GM21367 (cell line): Measurements from ENCODE around the gene GFI1.

Experiments used
- ATAC-seq: cut with Tn5 transposase; IDR thresholded peaks from one replicate; pipeline ENCODE4 v1.9.1; 2021; ENCODE audit not compliant: unreplicated experiment

The GFI1 gene

DNA sequence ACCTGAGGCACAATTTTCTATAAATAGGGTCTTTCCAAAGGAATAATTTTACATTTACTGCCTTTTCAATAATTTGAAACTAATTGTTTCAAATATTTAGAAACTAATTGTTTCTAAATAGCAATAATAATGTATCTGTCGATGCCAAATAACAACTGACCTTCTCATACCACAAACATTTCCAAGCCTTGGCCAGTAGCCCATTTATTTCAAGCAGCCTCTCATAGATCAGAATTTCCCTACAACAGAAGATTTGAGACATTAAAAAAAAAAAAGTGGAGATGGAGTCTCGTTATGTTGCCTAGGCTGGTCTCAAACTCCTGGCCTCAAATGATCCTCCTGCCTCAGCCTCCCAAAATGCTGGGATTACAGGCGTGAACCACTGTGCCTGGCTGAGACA is 2.1 kb upstream of the GFI1 start:
- no peak for ATAC-seq

DNA sequence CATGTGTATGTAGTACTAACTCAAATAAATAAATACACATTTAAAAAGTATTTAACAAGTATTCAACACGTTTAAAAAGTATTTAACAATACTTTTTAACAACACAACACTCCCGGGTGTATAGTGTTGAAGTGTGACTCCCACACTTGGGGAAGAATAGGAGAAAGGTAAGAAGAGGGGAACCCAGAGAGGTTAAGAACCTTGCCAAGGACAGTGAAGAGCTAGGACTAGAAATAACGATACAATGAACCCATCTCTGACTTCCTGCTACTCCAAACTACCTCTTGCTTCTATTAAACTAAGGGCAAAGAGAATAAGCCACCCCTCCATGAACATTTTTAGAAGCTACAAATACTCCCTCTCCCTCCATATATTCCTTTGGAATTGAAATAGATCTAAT is 1.7 kb upstream of the GFI1 start:
- ATAC-seq: no peak

DNA sequence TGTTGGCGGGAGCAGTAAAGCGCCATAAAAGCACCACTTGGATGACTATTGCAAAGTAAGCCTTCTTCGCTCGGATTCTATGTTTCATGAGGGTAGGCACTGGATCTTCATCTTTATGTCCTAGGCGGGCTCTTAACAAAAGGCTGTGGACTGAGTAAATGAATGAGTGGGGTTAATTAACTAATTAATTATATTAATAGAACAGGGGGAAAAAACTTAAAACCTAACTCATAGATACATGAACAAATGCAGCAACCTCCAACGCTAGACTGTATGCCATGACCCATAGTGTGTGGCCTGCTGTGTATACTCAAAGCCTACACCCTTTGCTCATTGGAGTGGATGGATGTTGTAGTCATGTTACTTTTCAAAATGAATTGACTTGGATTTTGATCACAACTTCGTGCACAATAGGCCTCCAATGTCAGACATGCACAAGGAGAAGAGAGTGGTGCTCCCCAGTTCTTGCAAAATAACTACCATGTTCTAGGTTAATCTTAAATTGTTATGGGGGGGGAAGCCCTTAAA is 417 bp upstream of the GFI1 start:
- ATAC-seq: no peak

DNA sequence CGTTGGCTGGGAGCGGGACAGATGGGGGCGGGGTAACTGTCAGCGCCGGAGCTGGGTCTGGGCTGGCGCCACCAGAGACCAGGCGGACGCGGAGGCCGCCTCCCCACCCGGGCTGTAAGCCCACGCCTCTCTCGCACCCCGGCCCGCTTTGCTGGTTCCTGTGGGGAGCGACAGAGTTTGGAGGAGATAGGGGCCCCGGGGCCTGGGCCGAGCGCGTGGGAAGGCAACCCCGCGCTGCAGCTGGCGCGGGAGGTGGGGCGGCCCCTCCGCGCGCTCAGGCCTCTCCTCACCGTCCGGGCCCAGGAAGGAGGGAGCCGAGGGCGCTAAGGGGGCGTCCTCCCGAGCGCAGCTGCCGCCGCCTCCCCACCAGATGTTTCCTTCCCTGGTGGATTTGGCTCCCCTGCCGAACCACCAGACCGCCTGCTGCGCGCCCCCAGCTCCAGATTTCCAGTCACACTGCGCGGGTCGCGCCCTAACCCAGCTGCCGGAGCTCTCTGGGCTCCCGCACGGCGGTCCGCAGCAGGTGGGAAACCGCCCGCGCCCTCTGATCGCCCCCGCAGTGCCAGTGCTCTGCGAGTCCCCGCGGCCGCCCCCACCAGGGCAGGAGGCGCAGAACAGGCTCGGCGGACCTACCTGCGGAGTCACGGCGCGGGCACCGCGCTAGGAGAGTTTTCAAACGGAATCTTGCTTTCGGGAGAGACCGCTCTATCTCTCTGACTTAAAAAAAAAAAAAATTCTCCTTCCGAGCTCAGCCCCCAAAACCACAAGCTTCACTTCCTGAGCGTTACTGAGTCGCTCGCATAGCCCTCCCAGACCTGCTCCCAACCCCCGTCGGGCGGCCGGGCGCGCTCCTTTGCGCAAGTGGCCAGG is 1.1 kb downstream of the GFI1 start:
- ATAC-seq: peak; percentile 42

DNA sequence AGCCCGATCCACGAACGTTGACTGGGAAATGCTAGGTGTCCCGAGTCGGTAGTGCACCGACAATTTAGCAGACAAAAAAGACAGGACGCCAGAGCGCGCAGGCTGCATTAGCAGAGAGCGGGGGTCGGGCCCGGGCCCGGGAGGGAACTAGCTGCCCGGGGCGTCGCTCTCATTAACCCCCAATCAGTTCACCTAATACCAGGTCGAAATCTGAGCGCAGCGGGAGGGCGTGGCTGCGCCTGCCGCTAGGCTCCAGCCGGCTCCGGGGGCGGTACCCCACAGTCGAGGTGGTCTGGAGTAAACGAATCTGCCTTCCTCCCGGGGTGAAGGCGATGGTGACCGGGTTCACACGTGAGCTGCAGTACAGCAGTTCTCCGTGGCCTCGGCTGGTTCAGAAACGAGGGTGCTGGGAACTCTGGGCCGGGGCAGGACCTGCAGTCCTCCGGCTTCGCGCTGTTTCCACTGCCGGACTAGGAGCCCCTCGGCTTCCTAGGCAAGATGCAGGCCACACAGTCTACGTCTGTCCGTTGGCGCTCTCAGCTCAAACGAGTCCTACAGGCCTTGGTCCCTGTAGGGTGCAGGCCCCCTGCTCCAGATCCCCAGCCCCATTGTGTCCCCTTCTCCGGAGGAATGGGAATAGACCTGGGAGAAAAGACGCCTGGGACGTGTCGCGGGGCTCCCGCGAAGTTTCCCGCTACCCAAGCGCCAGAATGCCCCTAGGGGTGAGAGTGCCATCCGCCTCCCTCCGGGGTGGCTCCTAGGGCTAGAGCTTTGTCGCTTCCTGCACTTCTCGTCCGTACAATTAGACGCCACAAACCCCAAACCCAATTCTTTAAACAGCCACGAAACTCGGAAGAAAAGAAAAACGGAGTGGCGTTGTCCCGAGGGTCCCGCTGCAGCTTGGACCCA is 2.0 kb downstream of the GFI1 start:
- peak; percentile 28 for ATAC-seq

DNA sequence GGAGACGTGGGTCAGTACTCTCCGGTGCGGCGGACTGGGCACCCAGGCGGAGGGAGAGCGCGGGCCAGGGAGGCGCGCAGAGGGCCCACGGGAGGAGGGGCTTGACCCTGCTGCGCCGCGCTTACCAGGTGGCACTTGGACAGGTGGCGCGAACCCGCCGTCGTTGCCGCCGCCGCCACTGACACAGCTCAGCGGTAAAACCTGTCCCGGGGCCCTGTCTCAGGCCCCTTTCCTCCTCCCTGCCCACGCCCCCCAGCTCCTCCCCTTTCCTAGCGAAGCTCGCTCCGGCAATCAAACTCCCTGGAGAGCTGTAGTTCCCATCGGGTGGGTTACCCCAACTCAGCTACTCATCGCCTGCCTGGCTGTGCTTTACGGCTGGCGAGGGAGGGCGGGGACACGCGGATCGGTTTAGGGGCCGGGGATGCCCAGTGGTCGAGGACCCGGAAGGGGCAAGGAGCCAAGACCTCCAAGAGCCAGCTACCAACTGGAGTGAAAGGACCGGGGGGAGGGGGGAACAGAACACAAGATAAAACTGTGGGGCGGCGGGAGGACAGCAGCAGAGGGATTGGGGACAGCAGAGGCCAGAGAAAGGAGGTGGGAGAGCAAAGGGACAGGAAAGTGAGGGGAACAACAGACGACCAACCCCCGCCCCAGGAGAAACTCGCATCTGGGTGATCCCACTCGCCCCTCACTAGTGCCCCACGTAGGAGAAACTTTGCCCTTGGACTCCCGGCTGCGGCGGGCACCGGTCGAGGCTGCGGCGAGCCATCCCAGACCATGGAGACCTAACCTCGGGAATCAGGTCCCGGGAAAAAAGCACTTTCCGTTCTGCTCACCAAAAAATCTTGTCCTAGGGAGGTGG is 2.9 kb downstream of the GFI1 start:
- no peak for ATAC-seq

DNA sequence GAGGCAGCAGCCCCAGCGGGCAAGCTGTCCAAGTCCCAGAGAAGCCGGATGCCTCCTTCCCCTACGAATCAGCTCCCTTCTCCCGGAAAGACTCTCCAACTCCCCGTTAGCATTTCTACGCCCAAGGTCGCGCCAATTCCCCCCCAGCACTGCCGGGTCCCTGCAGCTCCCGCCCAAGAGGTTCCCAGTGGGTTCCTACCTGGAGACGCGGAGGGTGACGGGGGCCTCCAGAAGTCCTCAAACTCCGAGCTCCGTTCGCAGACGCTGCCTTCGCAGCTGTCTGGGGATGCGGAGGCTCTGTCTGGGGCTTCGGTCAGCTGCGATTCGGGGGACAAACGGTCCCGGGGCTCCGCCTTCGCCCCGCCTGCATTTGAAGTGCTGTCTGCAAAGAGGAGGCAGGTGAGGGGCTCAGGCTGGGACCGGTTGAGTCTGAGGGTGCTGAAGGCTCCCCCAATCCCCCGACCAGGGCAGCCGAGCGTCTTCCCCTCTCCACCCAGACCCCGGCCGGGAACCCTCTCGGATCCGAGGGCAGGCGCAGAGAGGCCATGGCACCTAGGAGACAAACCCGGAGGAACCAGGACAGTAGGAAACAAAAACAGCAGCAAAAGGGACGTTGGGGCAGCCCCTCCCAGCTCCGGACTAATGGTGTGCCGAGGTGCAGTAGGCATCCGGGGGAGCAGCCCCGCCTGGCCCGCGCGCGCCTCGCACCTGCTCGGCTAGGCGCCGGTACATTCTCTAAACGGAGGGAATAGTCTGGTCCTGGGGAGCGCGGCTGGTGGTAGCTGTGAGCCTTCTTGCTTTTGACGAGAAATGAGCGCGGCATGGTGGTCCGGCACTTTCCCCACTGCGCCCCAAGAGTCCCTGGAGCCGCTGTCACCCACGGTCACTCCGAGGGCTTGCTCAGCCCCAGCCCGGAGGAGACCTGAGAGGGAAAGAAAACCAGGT is 3.8 kb downstream of the GFI1 start:
- ATAC-seq: no peak

DNA sequence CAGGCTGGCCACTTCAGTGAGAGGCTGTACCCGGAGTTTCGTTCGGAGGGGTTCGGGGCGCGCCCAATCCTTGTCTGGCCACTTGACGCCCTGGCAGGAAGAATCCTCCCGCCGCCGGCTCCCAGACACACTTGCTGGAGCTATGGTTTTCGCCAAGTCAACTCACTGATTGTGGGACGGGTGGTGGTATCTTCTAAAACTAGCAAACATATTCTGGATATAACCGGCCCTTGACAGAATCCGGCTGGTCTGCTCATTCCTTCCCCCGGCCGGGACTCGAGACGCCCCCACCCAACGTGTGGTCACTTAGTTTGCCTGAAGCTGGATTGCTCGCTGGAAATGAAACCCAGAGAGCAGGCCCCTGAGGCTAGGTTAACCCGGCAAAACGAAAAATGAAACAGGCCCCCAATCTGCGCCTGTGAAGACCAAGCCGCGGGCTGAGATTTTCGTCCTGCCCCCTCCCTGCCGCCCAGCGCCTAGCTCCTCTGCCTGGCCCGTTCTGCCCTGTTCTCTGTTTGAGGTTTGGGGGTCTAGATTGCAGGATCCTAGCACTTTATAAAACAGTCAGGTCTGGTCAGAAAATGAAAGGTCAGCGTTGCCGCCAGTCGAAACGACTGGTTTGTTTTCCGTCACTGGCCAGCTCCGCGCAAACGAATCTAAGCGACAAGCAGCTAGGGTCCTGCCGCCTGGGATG is 4.6 kb downstream of the GFI1 start:
- no peak for ATAC-seq

DNA sequence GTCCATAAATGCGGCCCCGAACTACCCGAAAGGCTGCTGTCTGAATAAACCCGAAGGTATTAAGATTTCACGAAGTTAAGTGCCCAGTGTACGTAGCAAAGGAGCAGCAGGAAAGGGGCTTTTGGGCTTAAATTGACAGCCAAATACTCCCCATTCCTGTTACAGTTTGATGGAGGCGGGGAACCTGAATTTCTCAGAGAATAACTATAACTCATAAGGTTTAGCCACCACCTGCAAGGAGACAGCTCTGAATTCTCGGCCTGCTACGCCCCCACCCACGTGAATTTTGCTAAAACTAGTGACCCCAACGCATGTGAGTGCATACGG is 5.2 kb downstream of the GFI1 start:
- ATAC-seq: no peak

DNA sequence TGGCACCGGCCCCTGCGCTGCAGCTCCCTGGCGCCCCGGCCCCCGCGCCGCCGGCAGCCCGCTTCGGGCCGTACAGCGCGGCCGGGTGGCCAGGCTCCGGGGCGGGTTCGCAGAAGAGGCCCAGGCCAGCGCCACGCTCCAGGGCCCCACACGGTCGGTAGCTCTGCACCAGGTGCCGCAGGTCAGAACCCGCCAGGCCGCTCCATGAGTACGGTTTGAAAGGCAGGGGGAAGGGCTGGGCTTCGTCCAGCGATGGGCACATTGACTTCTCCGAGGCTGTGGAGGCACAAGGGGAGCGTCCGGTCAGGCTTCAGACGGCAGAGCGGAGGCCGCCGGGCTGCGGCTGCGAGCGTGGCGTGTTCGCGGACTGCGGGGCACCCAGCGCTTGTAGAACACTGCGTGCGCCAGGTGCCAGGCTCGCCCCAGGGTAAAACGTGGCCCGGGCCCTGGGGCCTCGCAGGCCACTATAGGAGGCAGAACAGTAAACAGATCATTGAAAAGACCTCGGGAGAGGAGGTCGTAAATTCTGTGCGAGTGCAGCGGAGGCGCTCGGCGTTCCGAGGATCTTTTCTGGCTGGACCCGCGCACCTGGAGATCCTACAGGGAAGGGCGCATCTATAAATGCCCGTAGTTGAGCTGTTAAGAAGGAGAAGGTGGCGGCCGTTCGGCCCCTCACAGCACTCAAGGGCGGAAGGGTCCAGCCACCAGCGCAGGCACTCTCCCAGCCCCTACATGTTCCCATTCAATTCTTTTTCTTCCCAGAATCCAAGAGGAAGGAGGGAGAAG is 5.7 kb downstream of the GFI1 start:
- ATAC-seq: no peak

DNA sequence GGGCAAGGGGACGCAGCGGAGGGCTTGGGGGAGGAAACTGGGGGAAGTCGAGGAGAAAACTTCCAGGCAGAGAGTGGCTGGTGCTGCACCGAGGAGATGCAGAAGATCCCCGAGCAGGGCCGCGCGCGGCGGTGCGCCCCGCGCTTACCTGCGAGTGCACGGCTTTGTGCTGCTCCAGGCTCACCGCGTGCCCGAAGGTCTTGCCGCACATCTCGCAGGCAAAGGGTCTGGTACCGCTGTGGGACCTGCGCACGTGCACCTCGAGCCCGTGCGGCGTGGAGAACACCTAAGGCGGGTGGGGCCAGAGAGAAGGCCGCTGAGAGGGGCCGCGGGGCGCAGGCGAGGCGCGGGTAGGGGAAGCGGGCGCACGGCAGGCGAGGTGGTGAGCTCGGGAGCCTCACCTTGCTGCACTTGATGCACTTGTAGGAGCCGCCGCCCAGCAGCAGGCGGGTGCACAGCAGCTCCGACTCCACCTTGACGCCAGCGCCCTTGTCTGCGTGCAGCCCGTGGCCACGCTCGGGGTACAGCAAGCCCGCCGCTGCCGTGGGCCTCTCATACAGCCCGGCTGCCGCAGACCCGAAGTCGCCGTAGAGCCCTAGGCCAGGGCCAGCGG is 6.4 kb downstream of the GFI1 start:
- no peak for ATAC-seq

DNA sequence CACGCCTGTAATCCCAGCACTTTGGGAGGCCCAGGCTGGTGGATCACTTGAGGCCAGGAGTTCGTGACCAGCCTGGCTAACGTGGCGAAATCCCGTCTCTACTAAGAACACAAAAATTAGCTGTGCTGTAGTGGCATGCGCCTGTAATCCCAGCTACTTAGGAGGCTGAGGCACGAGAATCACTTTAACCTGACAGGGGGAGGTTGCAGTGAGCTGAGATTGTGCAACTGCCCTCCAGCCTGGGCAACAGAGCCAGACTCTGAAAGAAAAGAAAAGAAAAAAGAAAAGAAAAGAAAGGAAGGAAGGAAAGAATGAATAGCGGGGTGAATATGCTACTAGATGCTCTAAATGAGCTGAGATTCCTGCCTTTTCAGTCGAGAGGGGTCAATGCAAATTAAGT is 7.1 kb downstream of the GFI1 start:
- ATAC-seq: no peak

DNA sequence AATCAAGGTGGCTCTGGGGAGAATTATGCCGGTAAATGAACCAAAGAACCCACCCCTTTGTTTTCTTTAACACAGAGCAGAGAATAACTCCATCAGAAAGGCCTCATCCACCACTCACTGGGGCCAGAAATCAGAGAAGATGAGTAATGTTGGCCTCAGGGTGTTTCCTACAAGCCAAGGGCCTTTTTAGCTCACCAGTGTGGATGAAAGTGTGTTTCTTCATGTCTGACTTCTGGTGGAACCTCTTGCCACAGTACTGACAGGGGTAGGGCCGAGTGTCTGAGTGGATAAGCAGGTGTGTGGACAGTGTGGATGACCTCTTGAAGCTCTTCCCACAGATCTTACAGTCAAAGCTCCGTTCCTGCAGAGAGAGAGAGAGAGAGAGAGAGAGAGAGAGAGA is 8.3 kb downstream of the GFI1 start:
- ATAC-seq: no peak

DNA sequence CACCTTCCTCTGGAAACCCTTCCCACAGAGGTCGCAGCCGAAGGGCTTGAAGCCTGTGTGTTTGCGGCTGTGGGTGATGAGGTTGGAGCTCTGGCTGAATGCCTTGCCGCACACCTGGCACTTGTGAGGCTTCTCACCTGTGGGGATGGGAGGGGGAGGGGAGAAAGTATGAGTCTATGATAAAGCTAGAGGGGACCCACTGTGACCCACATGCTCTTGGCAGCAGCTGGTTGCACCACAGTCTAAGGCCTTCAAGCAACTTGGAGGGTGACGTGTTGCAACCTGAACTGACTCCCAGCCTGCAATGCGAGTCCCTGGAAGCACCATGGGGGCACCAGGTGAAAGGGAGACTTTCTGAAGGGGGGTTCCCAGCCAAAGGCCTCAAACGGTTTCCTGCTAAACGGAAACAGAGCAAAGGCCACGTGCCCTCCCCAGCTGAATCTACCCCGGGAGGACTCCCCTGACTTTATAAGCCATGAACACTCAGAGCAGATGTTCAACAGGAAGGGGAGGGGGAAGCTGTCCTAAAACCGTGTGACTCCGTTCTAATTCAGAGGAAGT is 10.6 kb downstream of the GFI1 start:
- no peak for ATAC-seq

DNA sequence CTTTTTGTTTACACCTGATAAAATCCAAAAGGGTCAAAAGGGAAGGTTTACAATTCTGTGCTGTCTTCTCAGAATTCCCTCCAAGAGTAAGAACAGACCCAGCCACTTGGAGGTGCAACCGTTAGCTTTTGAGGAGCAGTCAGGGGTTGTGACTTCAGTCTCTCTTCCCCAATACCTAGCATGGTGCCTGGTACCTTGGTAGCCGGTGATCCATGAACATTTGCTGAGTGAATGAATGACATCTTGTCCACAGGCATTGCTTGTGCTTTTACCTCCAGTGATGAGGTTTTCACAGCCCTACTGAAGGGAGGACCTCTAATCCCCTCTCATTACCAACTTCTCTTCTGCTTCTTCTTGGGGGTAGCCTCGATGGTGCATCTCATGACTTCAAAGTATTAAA is 11.7 kb downstream of the GFI1 start:
- ATAC-seq: no peak

DNA sequence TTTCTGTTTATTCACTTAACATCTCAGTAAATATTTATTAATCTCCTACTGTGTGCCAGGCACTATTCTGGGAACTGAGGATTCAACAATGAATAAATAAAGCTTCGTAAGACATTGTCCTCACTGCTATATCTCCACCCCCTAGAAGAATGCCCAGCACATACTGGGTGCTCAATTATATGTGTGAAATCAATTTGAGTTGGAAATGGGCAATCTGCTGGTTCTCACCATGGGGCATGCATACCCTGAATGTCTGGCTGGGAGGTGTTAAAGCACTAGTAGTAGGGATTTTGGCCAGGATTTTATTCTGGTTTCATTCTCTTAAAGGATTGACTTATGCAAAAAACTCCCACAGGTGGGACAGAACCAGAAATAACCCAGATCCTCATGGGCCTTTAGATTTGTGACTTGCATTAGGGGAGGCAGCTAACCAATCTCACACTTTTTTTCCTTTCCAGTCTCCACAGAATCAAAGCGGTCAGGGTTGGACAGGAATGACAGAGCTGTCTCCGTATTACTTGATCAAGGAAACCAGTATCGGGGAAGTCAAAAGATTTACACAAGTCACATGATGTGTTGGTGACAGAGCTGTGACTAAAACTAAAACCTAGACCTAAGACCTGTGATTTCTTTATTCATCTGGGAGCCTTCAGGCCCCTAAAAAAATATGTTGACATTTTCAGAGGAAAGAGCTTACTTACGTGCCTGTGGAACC is 12.8 kb downstream of the GFI1 start:
- ATAC-seq: peak; percentile 31

DNA sequence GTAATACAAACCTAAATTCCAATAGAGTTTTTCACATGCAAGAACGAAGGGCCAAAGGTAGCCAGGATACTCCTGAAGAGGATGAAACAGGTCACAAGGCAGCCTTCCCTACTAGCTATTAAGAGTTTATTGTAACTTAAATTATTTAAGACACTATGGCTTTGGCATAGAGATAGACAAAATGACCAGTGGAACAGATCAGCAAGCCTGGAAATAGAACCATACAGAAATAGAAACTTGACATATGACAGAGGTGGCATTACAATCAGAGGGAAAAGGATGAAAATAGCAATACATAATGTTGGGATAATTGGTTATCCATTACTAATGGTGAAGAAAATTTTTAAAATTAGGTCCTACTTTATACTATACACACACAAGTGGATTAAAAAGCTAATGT is 16.5 kb downstream of the GFI1 start:
- no peak for ATAC-seq
